Panc1 (cell line): ENCODE data around the gene WASF1. TPM values are rescaled to one million over a fixed set of nuclear protein-coding genes. Genes with fewer than 3 reads are reported as not detected.

Experiments
- ATAC-seq: fragments of 200-7000 bp; cut with Tn5 transposase; 2 replicates; pipeline ENCODE4 v1.9.1; 2020; ENCODE audit warnings: mild to moderate bottlenecking, moderate library complexity
- BruUV-seq: library from RNA; stranded (reverse); fragments of 400-500 nt; replicated peaks from 2 replicates; lab custom pipeline; 2021; lab: Mats Ljungman, UMichigan
- CTCF ChIA-PET: fragments of 300-600 bp; sonication (Branson Sonifier 250); formaldehyde crosslinking; loops from one replicate; lab custom pipeline; 2022; ENCODE audit warnings: antibody characterized with exemption; lab: Charles Lee
- POLR2A ChIA-PET: fragments of 300-600 bp; sonication (Branson Sonifier 250); formaldehyde crosslinking; loops from one replicate; lab custom pipeline; 2022; ENCODE audit warnings: antibody characterized with exemption; lab: Charles Lee
- DNase-seq: peaks from one replicate; pipeline ENCODE4 v3.0.0-alpha.2; 2010; ENCODE audit warnings: low read depth, low spot score
- H3K27ac ChIP-seq: 2 replicates; pipeline ENCODE4 v1.5.1; 2011; ENCODE audit warnings: mild to moderate bottlenecking, low read length, inconsistent platforms
- H3K27me3 ChIP-seq: fragments of 200-500 bp; sonication (Bioruptor generic); 2 replicates; pipeline ENCODE4 v1.6.0; 2014; ENCODE audit warnings: low read length, inconsistent platforms; ENCODE audit not compliant: control insufficient read depth, insufficient read depth
- H3K36me3 ChIP-seq: fragments of 200-500 bp; sonication (Bioruptor generic); 2 replicates; pipeline ENCODE4 v1.5.1; 2014; ENCODE audit warnings: inconsistent platforms, mild to moderate bottlenecking, low read length, moderate library complexity; ENCODE audit not compliant: control insufficient read depth, insufficient read depth
- H3K4me1 ChIP-seq: 2 replicates; pipeline ENCODE4 v1.5.1; 2011; ENCODE audit warnings: inconsistent platforms, mild to moderate bottlenecking, low read length, moderate library complexity; ENCODE audit not compliant: control insufficient read depth, insufficient read depth
- H3K4me3 ChIP-seq, 2 experiments: 2 replicates each; pipeline ENCODE4 v1.5.1; 2011 to 2012; ENCODE audit warnings: low read depth in 2 of 2, low read length in 2 of 2, mild to moderate bottlenecking in 2 of 2, inconsistent platforms in 1 of 2, moderate library complexity in 1 of 2
- H3K9me3 ChIP-seq: fragments of 200-500 bp; sonication (Bioruptor generic); 2 replicates; pipeline ENCODE4 v1.5.1; 2014; ENCODE audit warnings: low read depth, mild to moderate bottlenecking, inconsistent platforms, low read length, moderate library complexity; ENCODE audit not compliant: control insufficient read depth, insufficient read depth
- CTCF ChIP-seq: fragments of 450-650 bp; IDR thresholded peaks from 2 replicates; pipeline ENCODE4 v1.5.1; 2017; ENCODE audit warnings: mild to moderate bottlenecking
- POLR2AphosphoS5 ChIP-seq: IDR thresholded peaks from 2 replicates; pipeline ENCODE4 v1.6.1; 2012; ENCODE audit warnings: mild to moderate bottlenecking, low read depth, low read length, moderate library complexity
- SIN3A ChIP-seq: IDR thresholded peaks from 2 replicates; pipeline ENCODE4 v1.6.1; 2012; ENCODE audit warnings: low read depth, mild to moderate bottlenecking, low read length, moderate library complexity, borderline replicate concordance; ENCODE audit not compliant: insufficient read depth
- TCF7L2 ChIP-seq: IDR thresholded peaks from 2 replicates; pipeline ENCODE4 v1.6.1; 2011; ENCODE audit warnings: mild to moderate bottlenecking, low read depth, low read length, inconsistent platforms
- in situ Hi-C: cut with HindIII; loops from 2 replicates; pipeline ENCODE4 v1.10.0; 2016; ENCODE audit warnings: low sequenced_read_pairs, low pct_unique_long_range_greater_than_20kb
- intact Hi-C: fragments of 100-400 bp; cut with micrococcal nuclease; formaldehyde crosslinking; loops from one replicate; pipeline ENCODE4 v1.10.0; 2022; ENCODE audit not compliant: unreplicated experiment
- total RNA-seq: library from RNA; stranded (reverse); gene quantifications from one replicate; pipeline ENCODE4 v1.2.1, GENCODE V29; 2021; ENCODE audit not compliant: unreplicated experiment
- TF ChIP-seq, protein P1 (sequence below), 2 experiments: IDR thresholded peaks; 2 replicates each; pipeline ENCODE4 v1.6.1; 2011 to 2012; ENCODE audit warnings: low read depth in 2 of 2, control low read depth in 1 of 2, low read length in 1 of 2, mild to moderate bottlenecking in 1 of 2, moderate library complexity in 1 of 2; ENCODE audit not compliant: insufficient read depth in 1 of 2

Gene WASF1
- total RNA-seq, 1 experiment from 2014 or later: 63.9 TPM

DNA sequence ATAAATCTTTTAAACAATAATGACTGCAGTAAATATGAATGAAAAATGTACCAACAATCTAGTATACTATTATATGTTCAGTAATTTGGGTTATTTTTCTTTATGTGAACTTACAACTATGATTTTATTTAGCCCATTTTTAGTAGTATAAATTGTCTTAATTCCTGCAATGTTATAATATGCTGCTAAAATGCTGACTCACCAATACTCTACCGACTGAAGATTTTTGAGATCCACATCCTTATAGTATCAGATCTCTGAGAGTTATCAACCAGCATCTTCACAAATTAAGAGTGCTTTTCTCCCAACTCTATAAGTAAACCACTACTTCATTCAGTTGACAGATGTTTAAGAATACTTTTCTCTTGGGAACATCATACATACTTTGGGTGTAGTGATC lies 17.4 kb upstream of the WASF1 start:
- in situ Hi-C loops: no loop called here

GRCh38 chr6:110195639-110196038 lies 16.2 kb upstream of the WASF1 start:
- no peak overlapping the region for H3K27ac ChIP-seq
- no TSS peak for BruUV-seq
- ATAC-seq: no peak
- H3K27me3 ChIP-seq: no peaks in the 10 kb centered on the region
- H3K4me3 ChIP-seq: no peak overlapping the region
- peaks cover 6% of the 10 kb centered on the region for H3K36me3 ChIP-seq
- TF ChIP-seq, protein P1, sequence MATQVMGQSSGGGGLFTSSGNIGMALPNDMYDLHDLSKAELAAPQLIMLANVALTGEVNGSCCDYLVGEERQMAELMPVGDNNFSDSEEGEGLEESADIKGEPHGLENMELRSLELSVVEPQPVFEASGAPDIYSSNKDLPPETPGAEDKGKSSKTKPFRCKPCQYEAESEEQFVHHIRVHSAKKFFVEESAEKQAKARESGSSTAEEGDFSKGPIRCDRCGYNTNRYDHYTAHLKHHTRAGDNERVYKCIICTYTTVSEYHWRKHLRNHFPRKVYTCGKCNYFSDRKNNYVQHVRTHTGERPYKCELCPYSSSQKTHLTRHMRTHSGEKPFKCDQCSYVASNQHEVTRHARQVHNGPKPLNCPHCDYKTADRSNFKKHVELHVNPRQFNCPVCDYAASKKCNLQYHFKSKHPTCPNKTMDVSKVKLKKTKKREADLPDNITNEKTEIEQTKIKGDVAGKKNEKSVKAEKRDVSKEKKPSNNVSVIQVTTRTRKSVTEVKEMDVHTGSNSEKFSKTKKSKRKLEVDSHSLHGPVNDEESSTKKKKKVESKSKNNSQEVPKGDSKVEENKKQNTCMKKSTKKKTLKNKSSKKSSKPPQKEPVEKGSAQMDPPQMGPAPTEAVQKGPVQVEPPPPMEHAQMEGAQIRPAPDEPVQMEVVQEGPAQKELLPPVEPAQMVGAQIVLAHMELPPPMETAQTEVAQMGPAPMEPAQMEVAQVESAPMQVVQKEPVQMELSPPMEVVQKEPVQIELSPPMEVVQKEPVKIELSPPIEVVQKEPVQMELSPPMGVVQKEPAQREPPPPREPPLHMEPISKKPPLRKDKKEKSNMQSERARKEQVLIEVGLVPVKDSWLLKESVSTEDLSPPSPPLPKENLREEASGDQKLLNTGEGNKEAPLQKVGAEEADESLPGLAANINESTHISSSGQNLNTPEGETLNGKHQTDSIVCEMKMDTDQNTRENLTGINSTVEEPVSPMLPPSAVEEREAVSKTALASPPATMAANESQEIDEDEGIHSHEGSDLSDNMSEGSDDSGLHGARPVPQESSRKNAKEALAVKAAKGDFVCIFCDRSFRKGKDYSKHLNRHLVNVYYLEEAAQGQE (IDR thresholded peaks at IDR 0.05; ENCODE audit: insufficient read depth in 1 of 2, low read depth in 2 of 2, low read length in 1 of 2): no peak
- no peak for TF ChIP-seq CTCF
- TF ChIP-seq POLR2AphosphoS5: no peak
- TF ChIP-seq TCF7L2: no peak
- TF ChIP-seq SIN3A: no peak
- ChIA-PET CTCF (no interaction called here), POLR2A (no interaction called here)
- H3K4me1 ChIP-seq: no peaks in the 10 kb centered on the region
- DNase-seq: no peak
- intact Hi-C loops: no loop called here
- in situ Hi-C loops: no loop called here
- no peaks in the 10 kb centered on the region for H3K9me3 ChIP-seq

More for the DNA sequence above, 17.4 kb upstream of the WASF1 start:
- no peak for TF ChIP-seq TCF7L2
- TF ChIP-seq CTCF: no peak
- no peak for TF ChIP-seq POLR2AphosphoS5
- BruUV-seq: no TSS peak
- CTCF ChIA-PET: no interaction called here
- no peak overlapping the region for H3K4me3 ChIP-seq
- ATAC-seq: no peak
- H3K27me3 ChIP-seq: no peaks in the 10 kb centered on the region
- H3K4me1 ChIP-seq: no peaks in the 10 kb centered on the region
- intact Hi-C loops: no loop called here
- H3K36me3 ChIP-seq: peaks cover 6% of the 10 kb centered on the region
- DNase-seq: no peak
- no peak overlapping the region for H3K27ac ChIP-seq
- H3K9me3 ChIP-seq: no peaks in the 10 kb centered on the region
- POLR2A ChIA-PET: no interaction called here
